RCC 7860 (cell line): ENCODE measurements around the gene RMND5A.

ENCODE experiments used
- DNase-seq: peaks from one replicate; pipeline ENCODE4 v3.0.0-alpha.2; 2015; ENCODE audit warnings: low spot score
- FAIRE-seq: peaks from 2 replicates; lab custom pipeline; 2012; peaks lifted over from hg19 to GRCh38; lab: Jason Lieb, UNC

The RMND5A gene

GRCh38 chr2:86760371-86760770, 40.3 kb downstream of the RMND5A start:
- no peak for FAIRE-seq
- no peak for DNase-seq

DNA sequence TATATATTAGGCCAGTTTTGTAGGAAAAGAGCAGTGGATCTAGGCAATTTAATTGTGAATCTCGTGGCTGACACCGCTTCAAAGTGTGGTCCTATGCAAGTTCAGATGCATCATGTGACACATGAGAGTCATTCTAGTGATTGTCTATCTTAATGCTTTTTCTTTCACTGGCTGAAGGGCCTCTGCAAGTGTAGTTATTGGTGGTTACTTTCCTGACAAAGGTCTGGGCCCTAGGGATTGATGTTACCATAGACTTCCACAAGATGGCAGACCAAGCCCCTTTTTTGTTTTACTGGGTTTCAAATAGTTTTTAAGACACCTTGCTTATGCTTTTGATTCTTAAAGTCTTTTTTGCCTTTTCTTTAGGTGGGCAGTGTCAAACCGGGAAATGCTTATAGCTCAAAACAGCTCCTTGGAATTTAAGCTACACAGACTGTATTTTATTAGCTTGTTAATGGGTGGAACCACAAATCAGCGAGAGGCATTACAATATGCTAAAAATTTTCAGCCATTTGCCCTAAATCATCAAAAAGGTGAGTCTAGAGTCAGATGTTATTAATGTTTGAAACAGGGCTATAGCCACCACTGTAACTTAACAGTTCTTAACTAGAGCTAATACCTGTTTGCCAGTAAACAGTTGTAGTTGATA, 44.7 kb downstream of the RMND5A start:
- FAIRE-seq (peak; percentile 72), DNase-seq (peak; percentile 18)

GRCh38 chr2:86765310-86765695, 45.2 kb downstream of the RMND5A start:
- no peak for FAIRE-seq

GRCh38 chr2:86768189-86768949, 48.3 kb downstream of the RMND5A start:
- DNase-seq (no peak), FAIRE-seq (no peak)

More at GRCh38 chr2:86765310-86765695, 45.2 kb downstream of the RMND5A start:
- DNase-seq: no peak

GRCh38 chr2:86769838-86770237, 49.7 kb downstream of the RMND5A start:
- no peak for DNase-seq
- FAIRE-seq: no peak

DNA sequence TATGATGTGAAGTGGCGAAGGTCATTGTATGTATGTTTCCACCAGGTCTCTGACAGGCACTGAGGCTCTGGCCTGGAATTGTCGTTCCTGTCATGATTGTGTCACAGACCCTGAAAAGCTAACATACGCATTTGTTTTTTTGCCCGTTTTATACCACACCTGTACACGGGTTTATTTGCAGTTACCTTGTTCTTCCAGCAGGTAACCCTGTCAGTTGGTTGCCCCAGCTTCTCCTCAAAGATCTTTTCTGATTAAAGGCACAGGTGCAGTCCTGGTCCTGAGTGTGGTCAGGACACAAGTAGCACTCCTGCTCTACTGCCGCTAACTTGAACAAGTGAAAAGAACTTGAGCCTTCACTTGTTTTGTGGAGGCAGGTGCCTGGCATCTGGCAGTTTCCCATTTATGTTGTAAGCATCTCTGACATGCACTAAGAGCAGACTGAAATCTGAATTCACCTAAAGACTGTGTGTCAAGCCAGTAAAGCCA, 50.8 kb downstream of the RMND5A start:
- DNase-seq (no peak), FAIRE-seq (no peak)

GRCh38 chr2:86772611-86773010, 52.5 kb downstream of the RMND5A start:
- no peak for DNase-seq
- no peak for FAIRE-seq

GRCh38 chr2:86774862-86775261, 54.8 kb downstream of the RMND5A start:
- FAIRE-seq (no peak), DNase-seq (no peak)

DNA sequence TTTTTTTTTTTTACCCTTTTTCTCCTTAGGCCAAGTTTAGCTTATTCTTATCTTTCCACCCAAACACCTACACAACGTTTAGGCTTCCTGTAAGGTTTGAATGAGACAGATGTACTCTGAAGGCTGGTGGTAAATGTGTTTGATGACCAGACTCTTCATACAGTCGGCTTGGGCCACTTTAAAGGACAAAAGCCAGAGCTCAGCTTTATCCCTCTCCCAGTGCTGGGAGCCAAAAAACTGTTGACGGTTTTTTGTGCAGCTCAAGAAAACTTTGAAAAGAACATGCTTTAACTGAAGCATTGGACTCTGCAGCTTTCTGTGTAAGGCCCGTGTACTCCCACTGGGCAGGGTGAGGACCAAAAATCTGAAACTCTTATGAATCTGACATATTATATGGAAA, 55.2 kb downstream of the RMND5A start:
- DNase-seq: no peak
- FAIRE-seq: no peak

- DNase-seq (no peak), FAIRE-seq (no peak)
These were observed 56.4 kb downstream of the RMND5A start for GRCh38 chr2:86776532-86776931.

DNA sequence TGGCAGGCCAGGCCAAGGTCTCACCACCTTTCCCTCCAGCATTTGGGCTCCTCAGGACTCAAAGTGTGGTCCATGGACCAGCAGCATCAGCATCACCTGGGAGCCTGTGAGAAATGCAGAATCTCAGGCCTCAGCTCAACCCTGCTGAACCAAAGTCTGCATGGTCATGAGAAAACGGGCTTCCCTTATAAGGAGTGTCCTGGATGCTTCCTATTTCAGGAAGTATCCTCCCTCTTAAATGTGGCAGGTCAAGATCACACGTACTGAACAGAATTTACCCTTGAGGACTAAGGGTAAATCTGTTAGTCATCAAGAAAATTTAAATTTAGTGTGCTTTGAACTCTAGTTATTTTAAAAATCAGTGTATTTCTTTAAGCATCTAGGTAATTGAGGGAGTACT, 58.9 kb downstream of the RMND5A start:
- FAIRE-seq: no peak
- no peak for DNase-seq

DNA sequence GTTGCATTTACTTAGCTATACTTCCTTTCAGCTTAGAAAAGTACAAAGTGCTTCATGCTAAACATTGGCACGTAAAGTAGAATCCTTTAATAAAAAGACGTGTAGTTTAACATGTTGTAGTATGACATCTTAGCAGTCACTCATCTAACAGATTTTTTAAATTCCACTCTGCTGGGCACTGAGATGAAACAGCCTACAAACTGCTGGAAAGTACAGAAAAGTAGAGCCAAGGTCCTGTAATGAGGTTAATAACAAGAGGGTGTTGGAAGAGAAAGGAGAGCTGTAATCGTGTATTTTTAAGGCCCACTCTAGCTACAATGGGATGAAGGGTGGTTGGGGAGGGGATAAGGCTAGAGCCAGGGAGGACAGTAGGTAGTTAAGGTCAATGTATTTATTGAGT, 59.9 kb downstream of the RMND5A start:
- DNase-seq (no peak), FAIRE-seq (no peak)

- FAIRE-seq (no peak), DNase-seq (no peak)
These were observed 61.3 kb downstream of the RMND5A start for GRCh38 chr2:86781363-86781762.

DNA sequence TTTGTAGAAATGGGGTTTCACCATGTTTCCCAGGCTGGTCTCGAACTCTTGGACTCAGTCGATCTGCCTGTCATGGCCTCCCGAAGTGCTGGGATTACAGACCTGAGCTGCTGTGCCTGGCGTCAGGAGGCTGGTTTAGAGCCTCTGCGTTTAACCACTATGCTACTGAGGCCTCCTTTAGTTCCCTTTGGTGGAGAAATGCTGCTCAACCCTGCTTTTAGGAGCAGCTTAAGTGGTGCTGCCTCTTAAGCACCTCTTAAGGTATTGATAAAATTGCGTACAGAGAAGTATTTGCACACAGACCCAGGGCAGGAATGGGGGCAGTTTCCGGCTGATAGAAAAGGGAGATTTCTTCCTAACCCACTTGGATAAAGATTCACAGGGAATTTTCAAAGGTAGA, 62.7 kb downstream of the RMND5A start:
- FAIRE-seq (no peak), DNase-seq (no peak)

DNA sequence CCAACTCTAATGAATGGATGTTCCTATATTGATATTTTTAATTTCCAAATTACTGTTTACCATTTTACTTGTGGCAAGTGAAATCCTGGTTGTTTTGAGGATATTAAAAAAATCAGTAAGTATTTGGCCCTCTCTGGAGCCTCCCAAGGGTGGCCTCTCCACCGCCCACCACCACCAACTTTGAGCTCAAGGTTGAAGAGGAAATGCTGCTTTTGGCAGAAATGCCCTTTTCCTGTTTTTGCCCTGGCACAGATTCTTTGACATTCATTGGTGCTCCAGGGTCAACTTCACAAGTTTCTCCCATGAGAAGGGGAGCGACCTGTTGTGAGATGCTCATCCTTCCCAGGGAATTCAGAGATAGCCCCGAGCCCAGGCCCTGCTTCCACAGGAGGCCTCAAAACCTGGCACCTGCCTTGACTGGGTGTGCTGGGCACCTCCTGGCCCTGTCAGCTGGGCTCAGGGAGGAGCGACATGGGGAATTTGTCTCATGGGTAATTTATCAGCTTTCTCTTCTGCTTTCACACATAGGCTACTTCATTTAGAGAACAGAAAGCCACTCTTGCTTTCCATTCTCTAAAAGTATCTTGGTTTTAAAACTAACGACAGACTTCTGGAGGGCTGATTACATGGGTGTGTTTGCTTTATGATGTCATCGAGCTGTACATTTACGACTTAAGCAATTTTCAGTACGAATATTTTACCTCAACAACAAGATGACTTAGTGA, 63.7 kb downstream of the RMND5A start:
- DNase-seq (no peak), FAIRE-seq (no peak)

DNA sequence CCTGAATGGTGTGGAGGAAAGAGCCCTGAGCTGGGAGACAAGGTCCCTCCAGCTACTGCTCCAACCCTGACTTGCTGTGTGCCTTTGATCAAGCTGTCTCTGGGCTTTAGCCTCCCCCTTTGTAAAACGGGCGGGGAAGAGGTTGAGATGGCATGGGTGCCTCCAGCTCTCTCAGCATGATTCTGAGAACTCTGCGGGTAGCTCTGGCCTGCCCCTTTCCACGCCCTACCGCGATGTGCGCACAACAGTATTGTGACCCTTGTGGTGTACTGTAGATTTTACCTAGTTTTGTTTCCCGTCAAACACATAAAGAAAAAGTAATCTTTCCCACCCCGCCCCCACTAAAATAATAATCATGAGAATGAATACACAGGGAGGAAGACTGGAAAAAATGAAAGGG, 65.4 kb downstream of the RMND5A start:
- DNase-seq (no peak), FAIRE-seq (no peak)

DNA sequence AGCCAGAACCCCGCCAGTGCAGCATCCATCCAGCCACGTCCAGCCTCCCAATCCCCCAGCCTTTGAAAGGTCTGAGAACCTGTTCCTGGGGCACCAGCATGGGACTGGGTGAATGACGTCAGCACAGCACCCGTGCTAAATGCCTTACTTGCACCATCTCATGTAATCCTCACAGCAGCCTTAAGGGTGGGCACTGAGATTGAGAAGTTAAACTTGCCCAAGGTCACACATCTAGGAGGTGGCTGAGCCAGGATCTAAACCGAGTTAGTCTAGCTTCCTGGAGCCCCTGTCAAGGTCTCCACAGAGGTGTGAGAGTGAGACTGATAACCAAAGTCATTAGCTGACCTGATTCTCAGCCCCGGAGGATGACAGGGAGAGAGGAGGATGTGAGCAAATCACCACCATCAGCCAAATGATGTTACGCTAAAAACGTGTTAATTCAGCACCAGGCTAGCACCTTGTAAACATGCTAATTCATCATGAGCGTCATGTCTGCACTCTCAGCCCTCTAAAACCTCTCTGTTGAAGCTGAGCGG, 66.0 kb downstream of the RMND5A start:
- no peak for DNase-seq
- FAIRE-seq: no peak

DNA sequence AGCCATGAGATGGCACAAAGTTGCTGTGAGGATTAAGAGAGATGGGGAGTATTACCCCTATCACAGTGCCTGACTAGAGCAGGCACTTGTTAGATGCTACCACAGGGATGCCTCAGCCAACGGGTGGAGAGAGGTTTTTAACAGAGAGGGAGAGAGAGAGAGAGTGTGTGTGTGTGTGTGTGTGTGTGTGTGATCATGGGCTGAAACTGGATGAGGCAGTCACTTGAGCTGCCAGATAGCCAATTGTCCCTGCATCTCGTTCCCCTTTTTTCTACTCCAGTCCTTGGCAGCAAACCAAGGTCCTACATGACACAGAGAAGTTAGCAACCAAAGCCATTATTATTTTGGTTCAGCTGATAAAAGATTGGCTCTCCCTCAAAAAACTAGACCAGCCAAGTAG, 67.6 kb downstream of the RMND5A start:
- DNase-seq: no peak
- FAIRE-seq: no peak

DNA sequence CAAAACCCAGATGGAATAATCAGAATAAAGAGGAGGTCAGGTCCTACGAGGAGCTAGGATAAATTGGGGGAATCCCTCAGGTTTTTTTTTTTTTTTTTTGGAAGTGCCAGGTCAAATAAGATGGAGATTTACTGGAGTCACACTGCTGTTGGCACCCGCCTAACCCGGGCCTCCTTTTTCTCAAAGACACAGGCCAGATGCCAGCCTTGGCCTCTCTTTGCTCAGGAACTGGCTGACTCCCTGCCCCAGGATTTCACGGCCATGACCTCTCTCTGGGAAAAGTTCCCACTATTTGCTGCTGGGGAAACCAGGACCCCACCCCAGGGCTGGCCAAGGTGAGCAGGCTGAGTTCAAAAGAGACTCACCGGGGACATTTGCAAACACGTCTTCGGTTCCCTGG, 68.1 kb downstream of the RMND5A start:
- DNase-seq (no peak), FAIRE-seq (no peak)

- DNase-seq (no peak), FAIRE-seq (no peak)
These were observed 69.0 kb downstream of the RMND5A start for GRCh38 chr2:86788881-86789686.

DNA sequence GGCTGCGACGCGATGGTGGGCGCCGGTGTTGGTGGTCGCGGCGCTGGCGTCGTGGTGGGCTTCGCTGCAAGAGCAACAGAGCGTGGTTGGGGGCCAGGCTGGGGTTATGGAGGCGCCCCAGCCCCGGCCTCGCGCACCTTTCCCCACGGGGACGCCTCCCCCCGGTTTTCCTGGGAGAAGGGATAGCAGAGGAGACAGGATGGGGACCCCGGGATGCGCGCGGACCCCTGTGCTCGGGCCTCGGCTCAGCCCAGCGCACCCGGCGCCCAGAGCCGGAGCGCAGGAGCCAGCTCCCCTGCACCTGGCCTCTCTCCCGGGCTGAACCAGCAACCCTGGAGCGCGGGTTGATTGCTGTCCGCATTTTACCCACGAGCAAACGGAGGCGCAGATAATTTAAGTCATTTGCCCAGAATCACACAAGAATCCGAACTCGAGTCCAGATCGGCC, 69.6 kb downstream of the RMND5A start:
- DNase-seq (no peak), FAIRE-seq (no peak)
